CD4-positive, alpha-beta T cell treated with Interferon gamma for 1 hour (primary cell): ENCODE results near the gene OSBPL5.

Experiments used
- DNase-seq: peaks from one replicate; pipeline ENCODE4 v3.0.0-alpha.2; 2020

OSBPL5 gene

GRCh38 chr11:3165152-3165705, at the start of gene OSBPL5:
TSS of gene OSBPL5 (minus strand) at chr11:3165310. CDS start at chr11:3129148, 36,162 bp downstream.
- DNase-seq, result peak; percentile 41

GRCh38 chr11:3214420-3214699, 49.2 kb upstream of the OSBPL5 start:
- DNase-seq, result no peak

GRCh38 chr11:3213659-3214419, 48.7 kb upstream of the OSBPL5 start:
- no peak for DNase-seq

GRCh38 chr11:3208272-3208671, 43.2 kb upstream of the OSBPL5 start:
- DNase-seq, result no peak

GRCh38 chr11:3207526-3208189, 42.5 kb upstream of the OSBPL5 start:
- DNase-seq, result no peak

- no peak for DNase-seq
These were observed 41.8 kb upstream of the OSBPL5 start for GRCh38 chr11:3206922-3207204.

- DNase-seq, result no peak
These were observed 41.2 kb upstream of the OSBPL5 start for GRCh38 chr11:3206156-3206921.

GRCh38 chr11:3205261-3206155, 40.4 kb upstream of the OSBPL5 start:
- DNase-seq, result no peak

GRCh38 chr11:3204141-3205015, 39.3 kb upstream of the OSBPL5 start:
- DNase-seq, result no peak

- DNase-seq, result no peak
These were observed 38.3 kb upstream of the OSBPL5 start for GRCh38 chr11:3203221-3204043.

GRCh38 chr11:3202759-3203158, 37.6 kb upstream of the OSBPL5 start:
- no peak for DNase-seq

- DNase-seq, result no peak
These were observed 37.2 kb upstream of the OSBPL5 start for GRCh38 chr11:3202305-3202704.

GRCh38 chr11:3201677-3202181, 36.6 kb upstream of the OSBPL5 start:
- no peak for DNase-seq

- no peak for DNase-seq
These were observed 36.0 kb upstream of the OSBPL5 start for GRCh38 chr11:3201112-3201581.

GRCh38 chr11:3200388-3201111, 35.4 kb upstream of the OSBPL5 start:
- DNase-seq, result no peak

GRCh38 chr11:3199537-3200295, 34.6 kb upstream of the OSBPL5 start:
- no peak for DNase-seq

GRCh38 chr11:3198815-3199214, 33.7 kb upstream of the OSBPL5 start:
- no peak for DNase-seq

- DNase-seq, result no peak
These were observed 32.9 kb upstream of the OSBPL5 start for GRCh38 chr11:3197878-3198528.
